Fibroblast of skin of right quadriceps (primary cell): Measurements from ENCODE around the gene CSK.

Experiments used
- DNase-seq: peaks from one replicate; pipeline ENCODE4 v3.0.0-alpha.2; 2013

Gene CSK

DNA sequence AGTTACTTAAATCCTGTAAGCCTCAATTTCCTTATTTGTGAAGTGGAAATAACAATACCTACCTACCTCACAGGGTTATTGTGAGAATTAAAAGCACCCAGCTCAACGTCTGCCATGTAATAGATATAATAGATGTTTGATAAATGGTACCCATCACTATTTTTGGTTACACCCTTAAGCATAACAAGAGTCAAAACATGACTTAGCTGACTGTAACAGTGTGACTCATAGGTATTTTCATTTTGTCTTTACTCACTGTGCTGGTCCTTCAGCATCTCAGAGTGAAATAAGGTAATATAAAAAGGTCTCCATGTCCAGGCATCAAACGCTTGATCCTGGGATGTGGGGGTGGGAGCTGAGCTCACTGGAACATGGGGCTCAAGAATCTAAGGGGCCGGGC, 47.6 kb downstream of the CSK start:
- DNase-seq = no peak

DNA sequence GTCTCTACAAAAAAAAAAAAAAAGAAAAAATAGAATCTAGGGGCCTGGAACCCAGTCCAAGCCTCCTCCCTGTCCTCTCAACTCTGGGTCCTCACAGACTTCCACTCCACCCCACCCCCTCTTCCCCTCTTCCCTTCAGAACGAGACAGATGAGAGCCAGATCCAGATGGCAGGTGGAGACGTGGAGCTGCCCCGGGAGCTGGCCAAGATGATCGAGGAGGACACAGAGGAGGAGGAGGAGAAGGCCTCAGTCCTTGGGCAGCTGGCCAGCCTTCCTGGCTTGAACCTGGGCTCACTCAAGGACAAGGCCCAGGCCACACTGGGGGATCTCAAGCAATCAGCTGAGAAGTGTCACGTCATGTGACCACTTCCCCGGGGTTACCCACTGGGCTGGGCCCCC, 48.1 kb downstream of the CSK start:
- DNase-seq = no peak

DNA sequence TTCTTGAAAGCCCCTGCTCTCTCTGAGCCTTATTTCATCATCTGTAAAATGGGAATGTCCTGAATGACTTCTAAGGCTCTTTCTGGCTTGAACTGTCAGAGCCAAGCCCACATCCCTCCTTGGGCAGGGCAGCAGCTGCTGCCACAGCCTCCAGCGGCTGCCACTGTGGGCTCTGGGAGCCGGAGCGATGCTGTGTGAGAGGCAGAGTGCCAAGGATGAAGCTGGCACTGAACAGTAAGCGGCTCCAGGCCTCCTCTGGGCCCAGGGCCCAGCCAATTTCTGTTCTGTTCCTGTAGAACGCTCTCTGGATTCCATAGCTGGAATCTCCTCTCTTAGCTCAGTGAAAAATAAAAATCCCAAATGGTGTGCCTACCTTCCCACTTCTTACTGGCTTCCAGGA, 49.0 kb downstream of the CSK start:
- DNase-seq = no peak

DNA sequence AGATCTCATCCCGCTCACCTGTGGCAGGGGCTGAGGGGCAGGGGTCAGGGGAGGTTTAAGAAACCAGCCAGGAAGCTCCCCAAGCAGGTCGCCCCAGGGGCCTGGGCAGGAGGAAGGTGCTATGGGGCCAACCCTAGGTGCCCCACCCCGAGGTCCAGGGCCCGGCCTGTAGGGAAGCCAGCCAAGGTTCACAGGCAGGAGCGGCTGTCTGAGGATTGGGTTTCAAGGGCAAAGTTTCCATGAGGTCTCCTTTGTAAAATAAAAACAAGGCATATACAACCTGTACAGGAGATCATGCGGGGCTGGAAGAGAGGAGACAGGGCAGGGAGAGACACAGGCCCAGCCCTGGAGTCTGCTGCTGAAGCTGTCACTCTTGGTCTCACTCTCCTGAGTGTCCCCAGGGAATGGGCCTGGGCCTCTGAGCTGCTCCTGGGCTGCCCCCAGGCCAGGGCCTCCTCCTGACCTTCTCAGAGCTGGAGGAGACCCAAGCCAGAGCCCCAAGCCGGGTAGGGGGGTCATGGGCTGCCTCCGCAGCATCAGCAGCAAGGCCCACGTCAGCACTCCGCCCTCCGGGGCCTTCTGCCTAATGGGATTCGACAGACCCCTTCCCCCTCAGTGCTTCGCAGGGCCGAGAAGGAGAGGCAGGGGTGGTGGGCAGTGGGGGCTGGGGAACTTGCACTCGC, 50.1 kb downstream of the CSK start:
- no peak for DNase-seq

DNA sequence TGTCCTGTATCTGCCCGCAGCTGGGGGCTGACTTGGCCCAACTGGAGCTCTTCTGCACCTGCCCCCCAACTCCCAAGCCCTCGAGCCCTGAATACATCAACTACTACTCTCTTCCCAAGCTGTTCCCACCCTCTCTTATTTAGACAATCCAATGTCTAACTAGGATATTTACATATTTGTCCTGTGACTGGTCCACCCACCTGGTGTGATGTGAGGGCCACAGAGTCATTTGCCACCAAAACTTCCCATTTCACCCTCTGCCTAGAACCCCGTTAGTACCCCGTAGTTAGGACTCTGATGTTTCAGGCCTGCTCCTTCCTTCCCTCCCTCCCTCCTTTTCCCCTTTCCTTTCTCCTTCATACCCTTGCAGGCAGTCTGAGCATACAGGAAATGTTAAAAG, 50.9 kb downstream of the CSK start:
- DNase-seq = no peak

DNA sequence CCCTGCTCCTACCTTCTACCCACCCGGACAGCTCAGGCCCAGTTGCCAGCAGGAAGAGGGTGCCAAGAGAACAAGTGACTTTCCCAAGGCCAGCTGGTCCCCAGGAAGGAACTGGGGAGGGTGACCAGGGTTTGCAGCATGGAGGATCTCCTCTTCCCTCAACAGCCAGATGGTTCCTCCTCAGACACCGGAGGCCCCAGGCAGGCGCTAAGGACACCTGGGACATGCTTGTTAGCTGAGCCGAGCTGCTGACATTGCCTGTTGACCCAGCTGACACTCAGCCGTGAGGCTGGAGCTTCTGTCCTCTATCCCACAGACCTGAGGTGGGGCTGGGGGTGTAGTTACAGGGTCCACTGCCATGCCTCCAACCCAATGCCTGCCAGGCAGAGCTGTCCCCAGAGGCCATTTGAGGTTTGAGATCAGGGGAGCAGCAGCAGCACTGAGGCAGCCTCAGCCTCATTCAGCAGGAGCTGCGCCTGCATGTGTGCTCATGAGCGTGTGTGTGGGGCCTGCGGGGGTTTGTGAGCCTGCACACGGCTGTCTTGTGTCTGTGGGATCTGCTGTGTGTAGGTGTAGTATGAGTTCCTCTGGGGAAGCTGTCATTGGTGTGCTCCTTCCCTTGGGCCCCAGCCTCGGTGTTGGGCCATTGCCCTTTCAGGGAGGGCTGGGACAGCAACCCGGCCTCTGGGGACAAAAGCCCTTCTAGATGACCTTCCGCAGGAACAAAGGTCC, 51.7 kb downstream of the CSK start:
- no peak for DNase-seq

DNA sequence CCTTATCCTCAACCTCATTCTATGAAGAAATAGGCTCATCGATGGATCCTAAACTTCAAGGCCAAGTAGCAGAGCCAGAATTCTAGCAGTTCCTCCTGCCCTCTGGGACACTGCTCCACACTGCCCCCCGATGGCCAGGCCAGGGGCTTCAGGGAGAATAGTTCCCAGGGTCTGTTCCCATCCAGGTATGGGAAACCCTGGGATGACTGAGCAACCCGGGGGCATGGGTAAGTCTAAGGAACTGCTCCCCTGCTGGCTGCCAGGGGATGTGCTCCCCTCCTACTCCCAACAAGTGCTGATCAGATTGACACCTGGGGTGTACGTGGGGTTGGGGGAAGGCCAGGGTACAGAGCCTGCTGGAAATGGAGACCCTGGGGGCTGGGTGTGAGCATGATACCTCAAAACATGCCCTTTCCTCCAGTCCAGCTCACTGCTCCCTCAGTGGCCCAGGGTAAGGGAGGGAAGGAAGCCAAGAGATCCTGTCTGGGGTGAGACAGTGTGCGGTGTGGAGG, 53.5 kb downstream of the CSK start:
- peak; percentile 39 for DNase-seq

DNA sequence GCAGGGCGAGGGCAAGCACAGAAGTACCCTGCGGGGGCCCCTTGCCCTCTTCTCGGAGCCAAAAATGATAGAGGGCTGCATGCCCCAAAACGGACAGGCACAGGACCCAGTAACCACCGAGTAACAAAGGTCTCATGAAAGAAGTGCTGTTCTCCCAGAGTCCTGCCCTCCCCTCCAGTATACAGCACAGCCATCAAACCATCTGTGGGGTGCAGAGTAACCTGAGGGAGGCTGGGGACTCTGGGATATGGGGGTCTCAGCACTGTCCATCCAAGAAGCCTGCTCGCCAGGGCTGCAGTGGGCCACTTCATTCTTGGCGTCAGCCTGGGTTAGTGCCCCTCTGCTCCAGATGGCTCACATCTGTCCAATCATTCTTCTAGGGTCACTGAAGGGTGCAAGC, 55.0 kb downstream of the CSK start:
- DNase-seq = no peak

DNA sequence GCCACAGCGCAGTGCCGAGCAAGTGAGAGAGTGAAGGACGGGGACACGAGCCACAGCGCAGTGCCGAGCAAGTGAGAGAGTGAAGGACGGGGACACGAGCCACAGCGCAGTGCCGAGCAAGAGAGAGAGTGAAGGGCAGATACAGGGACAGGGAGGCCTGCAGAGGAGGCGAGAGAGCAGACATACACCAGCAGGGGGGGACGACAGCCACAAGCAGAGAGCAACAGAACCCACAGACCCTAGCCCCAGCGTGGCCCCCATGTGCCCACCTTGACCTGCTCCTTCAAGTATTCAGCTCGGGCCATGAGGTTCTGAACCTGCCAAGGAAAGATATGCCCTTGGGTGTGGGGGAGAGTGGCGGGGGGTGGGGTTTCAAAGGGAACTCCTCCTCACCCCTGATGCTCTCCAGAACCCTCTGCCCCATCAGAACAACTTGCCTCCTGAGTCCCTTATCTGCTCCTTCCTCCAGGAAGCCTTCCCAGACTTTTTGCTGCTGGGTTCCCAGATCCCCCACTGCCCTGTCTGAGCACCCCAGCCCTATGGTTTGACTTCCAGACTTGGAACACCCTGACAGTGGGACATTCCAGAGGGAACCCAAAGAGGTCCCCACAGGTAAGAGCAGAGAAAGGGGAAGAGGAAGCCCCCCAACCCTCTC, 55.7 kb downstream of the CSK start:
- DNase-seq = no peak

DNA sequence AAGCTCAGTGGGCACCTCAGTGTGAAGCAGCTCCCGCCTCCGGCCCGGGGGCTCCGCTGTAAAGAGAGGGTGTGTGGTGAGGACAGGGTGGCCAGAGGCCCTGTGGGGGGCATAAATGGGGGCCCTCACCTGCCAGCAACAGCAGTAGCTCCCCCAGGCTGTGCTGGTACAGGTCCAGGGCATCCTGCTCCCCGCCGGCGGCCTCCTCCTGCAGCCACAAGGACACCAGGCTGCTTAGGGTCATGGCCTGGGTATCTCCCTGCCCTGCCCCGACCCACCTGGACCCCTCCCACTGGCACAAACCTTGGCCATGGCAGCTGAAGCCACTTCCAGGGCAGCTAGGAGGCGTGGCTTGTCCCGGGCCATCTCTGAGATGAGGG, 56.2 kb downstream of the CSK start:
- DNase-seq = no peak

DNA sequence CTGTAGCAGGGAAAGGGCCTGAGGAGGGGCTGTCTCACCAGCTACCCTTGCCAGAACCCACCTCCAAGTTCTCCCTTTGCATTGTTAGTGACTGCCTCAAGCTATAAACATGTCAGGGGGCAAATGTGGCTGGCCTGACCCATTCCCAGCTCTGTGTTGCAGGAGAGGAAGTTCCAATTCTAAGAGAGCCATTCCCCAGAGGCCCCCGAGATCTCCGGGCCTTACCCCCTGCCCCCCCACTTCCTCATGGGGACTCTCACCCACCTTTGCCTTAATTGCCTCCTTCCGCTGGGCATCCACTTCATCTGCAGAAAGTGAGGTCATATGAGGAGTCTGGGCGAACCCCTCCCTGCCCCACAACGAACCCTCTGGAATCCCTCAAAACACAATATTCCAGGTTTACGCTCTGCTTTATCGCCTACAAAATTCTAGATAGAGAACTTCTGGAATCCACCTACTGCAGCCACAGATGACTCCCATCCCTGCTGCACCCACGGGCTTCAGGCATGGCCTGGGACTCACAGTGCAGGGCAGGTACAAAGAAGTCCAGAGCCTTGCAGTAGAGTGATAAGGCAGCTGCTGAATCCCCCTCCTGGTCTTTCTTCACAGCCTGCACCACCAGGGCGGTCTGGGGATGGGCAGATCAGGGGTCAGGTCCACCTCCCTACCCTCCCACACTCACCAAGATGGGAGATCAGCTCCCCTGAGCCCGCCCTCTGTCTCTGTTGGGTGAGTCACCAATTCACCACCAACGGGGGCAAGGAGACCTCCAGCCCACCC, 57.1 kb downstream of the CSK start:
- DNase-seq = no peak

DNA sequence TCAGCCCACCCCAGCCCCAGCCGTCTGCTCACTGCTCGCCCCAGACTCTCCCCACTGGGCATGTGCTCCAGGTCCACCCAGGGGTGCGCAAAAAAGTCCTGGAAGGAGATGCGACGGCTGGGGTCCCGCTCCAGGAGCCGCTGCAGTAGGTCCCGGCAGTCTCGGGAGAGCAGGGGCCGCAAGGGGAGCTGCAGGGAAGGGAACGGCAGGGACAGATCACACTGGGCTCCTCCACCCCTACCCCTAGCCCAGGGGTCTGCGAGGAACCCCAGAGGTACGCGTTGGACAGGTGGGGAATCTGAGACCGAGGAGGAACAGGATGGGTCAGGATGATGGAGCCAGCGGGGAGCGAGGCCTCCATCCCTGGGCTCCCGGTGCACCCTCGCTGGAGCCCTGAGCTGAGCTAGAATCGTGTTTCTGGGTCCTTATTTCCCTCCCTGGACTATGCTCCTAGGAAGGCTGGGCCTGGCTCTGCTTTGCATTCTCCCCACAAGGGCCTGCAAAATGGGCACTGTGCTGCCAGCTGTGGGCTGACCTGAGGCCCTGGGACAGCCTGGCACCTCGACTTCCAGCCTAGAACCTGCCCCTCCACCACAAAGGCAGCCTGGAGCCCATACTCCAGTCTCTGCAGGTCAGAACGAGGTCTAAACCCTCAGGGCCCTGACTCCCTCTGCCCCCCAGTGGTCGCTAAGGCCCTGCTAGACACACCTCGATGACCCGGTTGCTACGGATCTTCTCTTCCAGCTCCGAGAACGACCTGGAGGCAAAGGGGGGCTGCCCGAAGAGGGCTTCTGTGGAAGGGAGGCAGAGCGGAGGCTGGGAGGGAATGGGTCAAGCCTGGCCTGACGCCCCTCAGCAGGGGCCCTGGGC, 57.9 kb downstream of the CSK start:
- DNase-seq = no peak

DNA sequence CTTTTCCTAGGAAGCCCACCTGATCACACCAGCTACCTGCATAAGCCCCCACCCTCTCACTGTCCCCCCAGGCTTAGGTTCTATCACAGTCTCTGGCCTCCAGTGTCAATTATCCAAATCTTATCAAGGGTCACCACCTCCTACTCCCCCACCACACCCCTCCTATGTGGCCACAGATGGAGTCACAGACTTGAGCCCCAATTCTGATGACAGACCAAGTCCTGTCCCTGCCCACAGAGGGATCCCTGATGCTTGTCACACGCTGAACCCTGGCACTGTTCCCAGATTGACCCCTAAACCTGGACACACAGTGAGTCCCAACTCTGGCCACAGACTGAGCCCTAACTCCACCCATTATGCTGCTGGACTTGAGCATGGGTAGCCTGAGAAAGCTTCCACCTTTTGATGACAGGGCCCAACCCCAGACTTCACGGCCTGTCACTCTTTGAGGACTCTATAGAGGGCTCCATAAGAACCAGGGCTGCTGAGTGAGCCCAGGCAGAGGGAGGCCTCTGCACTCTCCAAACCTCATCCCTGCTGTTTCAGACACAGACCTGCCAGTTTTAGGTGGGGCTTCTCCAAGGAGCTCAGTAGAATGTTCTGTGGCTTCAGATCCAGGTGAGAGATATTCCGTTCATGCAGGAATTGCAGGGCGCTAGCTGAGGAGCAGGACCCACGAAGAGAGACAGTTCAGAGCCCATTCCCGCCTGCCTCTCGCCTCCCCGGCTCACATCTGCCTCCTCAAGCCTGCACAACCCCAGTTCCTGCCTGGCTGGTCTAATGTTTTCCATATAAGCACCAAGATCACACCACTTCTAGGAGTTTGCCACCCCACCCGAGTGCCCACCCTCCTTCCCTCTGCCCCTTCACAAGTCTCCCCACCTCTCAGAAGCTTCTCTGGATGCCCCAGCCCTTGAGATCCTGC, 59.2 kb downstream of the CSK start:
- DNase-seq = no peak

DNA sequence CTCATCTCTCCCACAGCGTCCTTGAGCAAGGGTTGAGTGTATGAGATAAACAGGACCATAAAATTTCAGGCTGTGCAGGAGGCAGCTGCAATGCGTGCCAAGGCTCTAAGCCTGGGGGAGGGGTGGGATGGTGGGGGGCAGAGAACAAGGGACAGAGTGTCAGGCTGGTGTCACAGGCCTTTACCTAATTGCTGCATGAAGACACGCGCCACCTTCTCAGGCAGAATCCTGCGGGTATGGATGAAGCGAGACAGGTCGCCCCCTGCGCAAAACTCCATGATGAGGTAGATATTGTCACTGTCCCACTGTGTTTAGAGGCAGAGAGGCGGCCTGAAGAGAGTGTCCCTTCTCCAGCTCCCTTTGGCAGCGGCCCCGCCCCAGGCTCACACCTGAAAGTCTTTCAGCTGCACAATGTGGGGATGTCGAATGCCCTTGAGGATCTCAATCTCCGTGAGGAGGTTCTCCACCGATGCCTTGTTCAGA, 60.1 kb downstream of the CSK start:
- DNase-seq = no peak

DNA sequence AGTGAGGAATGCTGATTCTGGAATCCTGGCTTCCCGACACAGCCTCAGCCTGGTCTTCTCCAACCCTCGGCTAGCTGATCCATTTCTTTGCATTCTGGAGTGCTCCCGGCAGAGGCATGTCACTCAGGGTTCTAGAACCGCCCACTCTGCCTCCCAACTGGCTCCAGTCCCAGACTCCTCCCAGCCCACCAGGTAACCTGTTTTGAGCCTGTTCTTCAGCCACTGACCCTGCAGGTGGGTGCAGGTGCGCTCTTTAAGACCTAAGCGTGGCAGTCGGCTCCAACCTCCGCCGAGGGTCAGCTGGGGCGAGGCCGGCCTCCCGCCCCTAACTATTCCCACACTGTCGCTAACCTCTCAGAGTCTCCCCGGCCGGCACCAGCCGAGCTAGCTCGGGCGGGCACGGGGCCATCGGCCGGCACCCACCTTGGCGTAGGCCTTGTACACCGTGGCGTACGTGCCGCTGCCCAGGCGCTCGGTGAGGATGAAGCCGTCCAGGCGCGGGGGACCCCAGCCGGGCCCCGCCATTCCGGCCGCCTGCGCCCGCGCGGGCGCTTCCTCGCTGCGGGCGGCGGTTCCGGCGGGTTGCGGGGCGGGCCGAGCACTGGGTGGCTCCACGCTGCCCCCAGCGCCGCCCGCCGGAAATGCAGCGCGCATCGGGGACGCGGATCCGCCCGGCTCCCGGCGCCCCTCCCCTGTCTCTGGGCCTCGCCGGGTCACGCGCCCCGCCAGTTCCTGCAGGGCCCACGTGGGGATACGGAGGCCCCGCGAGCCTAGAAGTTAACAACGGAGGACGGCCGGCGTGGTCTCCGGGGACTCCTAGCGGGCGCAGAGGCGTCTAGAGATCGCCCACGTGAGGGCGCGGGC, 60.9 kb downstream of the CSK start, which contains the start of gene ULK3:
ULK3 (minus strand) TSS at position 576 of the 864 bp plus-strand sequence; CDS start at position 525, 51 bp downstream.
- peak; percentile 84 for DNase-seq

DNA sequence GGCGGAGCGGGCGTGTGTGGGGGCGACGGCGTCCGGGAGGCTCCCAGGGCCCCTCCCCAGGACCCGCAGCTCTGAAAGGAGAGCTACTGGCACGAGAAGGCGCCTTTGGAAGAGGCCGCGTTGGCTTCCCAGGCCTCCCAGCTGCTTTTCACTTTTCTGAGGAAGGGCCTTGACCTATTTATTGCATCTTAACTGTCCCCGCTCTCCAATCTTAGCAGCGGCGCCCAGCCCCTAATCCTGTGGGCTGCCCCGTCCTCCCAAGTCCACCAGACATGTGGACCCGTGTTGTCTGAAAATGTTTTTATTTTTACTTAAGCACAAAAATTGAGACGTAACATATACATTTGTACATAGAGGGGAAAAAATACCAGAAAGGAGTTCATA, 61.6 kb downstream of the CSK start:
- no peak for DNase-seq

DNA sequence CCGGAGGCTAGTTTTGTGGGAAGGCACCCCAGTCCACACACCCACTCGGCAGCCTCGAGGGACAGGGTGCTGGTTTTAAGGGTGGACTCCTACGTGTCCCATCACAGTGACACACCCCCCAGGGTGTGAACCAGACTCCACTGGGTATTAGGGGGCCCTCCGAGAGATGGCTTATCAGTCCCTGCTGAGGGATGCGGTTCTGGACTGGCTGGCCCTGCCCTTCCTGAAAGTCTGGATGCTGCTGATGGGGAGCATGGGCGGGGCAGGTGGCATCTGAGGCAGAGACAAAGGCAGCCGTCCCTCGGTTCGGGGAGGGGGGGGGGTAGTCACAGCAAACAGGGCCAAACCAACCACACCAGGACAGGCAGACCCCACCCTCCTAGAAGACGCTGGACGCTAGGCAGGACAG, 62.0 kb downstream of the CSK start:
- DNase-seq = no peak

DNA sequence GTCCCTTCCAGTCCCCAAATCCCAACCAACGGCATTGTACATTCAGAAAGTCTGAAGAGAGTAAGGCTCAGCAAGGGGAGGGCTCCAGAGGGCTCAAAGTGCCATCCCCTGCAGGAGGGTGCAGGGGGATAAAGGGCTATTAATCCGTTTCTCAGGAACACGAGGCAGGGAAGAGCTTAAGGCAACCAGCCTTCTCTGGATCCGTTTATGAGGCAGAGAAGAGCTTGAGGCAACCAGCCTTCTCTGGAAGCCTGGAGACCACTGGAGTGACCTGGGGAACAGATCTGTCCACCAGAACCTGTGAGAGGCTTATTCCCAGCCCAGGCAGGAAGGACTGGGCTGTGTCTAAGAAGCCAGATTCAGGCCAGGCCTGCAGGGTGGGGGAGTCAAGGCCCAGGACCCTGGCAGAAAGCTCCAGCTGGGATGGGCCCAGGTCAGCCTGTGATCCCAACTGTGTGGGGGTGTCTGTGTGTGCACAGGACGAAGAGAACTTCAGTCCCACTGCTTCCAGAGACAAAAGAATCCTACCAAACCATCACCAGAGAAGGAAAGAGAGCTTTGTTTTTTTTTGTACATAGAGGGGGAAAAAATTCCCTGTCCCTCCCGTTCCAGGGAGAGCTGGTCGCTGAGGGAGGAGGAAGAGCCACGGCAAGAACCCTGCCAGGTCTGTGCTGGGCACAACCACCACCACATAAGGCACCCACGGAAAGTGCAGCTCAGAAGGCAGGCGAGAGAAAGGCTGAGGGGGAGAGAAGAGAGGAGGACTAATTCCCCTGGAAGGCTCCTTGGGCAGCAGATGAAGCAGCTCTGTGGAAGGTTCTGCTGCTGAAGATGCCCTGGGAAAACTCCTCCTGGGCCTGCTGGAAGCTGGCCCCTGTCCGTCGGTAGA, 62.7 kb downstream of the CSK start:
- DNase-seq = no peak

DNA sequence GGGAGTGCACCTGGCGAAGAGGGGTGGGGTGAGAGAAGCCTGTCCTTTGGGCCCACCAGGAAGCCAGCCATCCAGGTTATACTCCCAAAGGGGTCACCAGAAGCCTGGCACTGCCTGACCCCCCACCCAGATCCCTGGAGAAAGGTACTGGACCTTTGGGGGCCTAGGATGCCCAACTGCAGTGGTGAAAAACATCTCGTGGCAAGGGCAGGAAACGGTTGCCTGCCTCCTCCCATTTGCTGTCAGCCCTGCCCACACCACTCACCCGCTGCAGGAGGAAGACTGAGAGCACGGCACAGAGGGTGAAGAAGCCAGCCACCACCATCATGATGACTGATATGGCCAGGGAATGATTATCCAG, 63.3 kb downstream of the CSK start:
- DNase-seq = no peak
